ENCODE results near the gene CEMIP2. TPM values are rescaled to one million over a fixed set of nuclear protein-coding genes. Genes with fewer than 3 reads are reported as not detected.

The CEMIP2 gene
- total and polyA plus RNA-seq, 10 of the 15 experiments (the other 5 are each of a cell fraction or from before 2014, with no cell fraction given), result 0.50 to 19.2 (median 1.2) TPM

DNA sequence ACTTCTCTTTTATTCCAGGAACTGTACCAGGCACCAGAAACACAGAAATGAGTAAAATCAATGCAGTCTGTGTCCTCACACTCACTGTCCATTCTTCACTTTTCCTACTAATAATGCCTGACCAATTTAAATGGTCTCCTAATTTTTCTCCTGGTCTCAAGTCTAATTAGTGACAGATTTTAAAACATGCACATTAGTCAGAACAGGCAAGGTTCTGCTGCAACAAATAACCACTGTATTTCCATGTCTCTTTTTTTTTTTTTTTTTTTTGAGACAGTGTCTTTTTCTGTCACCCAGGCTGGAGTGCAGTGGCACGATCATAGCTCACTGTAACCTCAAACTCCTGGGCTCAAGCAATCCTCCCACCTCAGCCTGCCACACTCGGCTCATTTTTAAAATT, 99.6 kb downstream of the CEMIP2 start:
- WGBS (ENCODE audit: insufficient coverage, insufficient replicate concordance, low lambda C conversion rate, missing lambda C conversion rate), result 0% methylated on average over 2 of the region's 2 CpGs
- ATAC-seq (no peak), FAIRE-seq (no peak), DNase-seq (ENCODE audit: low read depth, low spot score) (no peak)
- Histone ChIP-seq H3K36me3 (ENCODE audit: control insufficient read depth in 2 of 2, insufficient read depth in 2 of 2, low read length in 1 of 2) (no peaks in the 10 kb centered on the region), H4K20me1 (ENCODE audit: control insufficient read depth, insufficient read depth) (no peaks in the 10 kb centered on the region), H3K79me2 (ENCODE audit: control insufficient read depth, insufficient read depth, low read length) (no peaks in the 10 kb centered on the region), H3K9ac (ENCODE audit: control insufficient read depth, insufficient read depth, low read length) (no peak overlapping the region), H3K27ac (ENCODE audit: control insufficient read depth, insufficient read depth) (no peak overlapping the region), H3K4me3 (no peak overlapping the region), H3K9me3 (replicated peaks; ENCODE audit: control insufficient read depth, insufficient read depth, low read length) (no peaks in the 10 kb centered on the region), H3K27me3 (replicated peaks in 1 of 2; ENCODE audit: control insufficient read depth in 2 of 2, insufficient read depth in 2 of 2, low read length in 1 of 2) (no peaks in the 10 kb centered on the region), H3K4me1 (ENCODE audit: control insufficient read depth, insufficient read depth, low read length) (no peaks in the 10 kb centered on the region), H2AFZ (ENCODE audit: control insufficient read depth, low read depth, low read length) (no peak overlapping the region), H3K4me2 (ENCODE audit: control insufficient read depth, insufficient read depth) (no peak overlapping the region)
- TF ChIP-seq TAF1 (IDR thresholded peaks at IDR 0.05; ENCODE audit: borderline replicate concordance, low read depth, low read length) (no peak), PKNOX1 (IDR thresholded peaks at IDR 0.05) (no peak), RBBP5 (conservative IDR thresholded peaks at IDR 0.05) (no peak), PBX3 (IDR thresholded peaks at IDR 0.05; ENCODE audit: insufficient replicate concordance, low read depth, low read length) (no peak), ZBED1 (IDR thresholded peaks at IDR 0.05; ENCODE audit: borderline replicate concordance) (no peak)
- TF ChIP-seq, protein P1, sequence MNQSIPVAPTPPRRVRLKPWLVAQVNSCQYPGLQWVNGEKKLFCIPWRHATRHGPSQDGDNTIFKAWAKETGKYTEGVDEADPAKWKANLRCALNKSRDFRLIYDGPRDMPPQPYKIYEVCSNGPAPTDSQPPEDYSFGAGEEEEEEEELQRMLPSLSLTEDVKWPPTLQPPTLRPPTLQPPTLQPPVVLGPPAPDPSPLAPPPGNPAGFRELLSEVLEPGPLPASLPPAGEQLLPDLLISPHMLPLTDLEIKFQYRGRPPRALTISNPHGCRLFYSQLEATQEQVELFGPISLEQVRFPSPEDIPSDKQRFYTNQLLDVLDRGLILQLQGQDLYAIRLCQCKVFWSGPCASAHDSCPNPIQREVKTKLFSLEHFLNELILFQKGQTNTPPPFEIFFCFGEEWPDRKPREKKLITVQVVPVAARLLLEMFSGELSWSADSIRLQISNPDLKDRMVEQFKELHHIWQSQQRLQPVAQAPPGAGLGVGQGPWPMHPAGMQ (IDR thresholded peaks at IDR 0.05; ENCODE audit: borderline replicate concordance), result no peak
- CTCF ChIA-PET, result no interaction called here
- intact Hi-C loops (cut with micrococcal nuclease; ENCODE audit: unreplicated experiment), result no loop called here
- RAD21 ChIA-PET (ENCODE audit: unreplicated experiment), result no interaction called here
- no TSS peak for BruUV-seq (replicated peaks)
- in situ Hi-C loops (cut with MboI), result no loop called here
- POLR2A ChIA-PET, result no interaction called here
- SMC1A ChIA-PET (ENCODE audit: uncharacterized antibody, unreplicated experiment), result interaction anchor here (1.7 kb wide), 1 partner anchor 13 kb away, joined by 3 read pairs; no protein-coding TSS in a partner anchor

Measured in GM12878 (cell line).